ENCODE measurements around the gene SGCG. TPM values are rescaled to one million over a fixed set of nuclear protein-coding genes. Genes with fewer than 3 reads are reported as not detected.

Gene SGCG, protein sequence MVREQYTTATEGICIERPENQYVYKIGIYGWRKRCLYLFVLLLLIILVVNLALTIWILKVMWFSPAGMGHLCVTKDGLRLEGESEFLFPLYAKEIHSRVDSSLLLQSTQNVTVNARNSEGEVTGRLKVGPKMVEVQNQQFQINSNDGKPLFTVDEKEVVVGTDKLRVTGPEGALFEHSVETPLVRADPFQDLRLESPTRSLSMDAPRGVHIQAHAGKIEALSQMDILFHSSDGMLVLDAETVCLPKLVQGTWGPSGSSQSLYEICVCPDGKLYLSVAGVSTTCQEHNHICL
- total RNA-seq (2022; extraction: Qiagen RNA extraction; ENCODE audit: low read depth) = 0.08 TPM in 1 of 5 replicates, not detected in the others

GRCh38 chr13:23180711-23181110 is at the start of gene SGCG:
Gene SGCG, plus strand, starts transcription at chr13:23180979. Its CDS starts 22,716 bp downstream, at chr13:23203695.

